PC-3 (cell line): ENCODE measurements around the gene BRD3.

Experiments
- CTCF ChIP-seq: fragments of 300-600 bp; sonication (generic); conservative IDR thresholded peaks from 2 replicates; pipeline ENCODE4 v1.5.1; 2017; ENCODE audit warnings: antibody characterized with exemption, low read depth, mild to moderate bottlenecking, low read length
- EZH2 ChIP-seq: fragments of 300-600 bp; sonication (generic); IDR thresholded peaks from one replicate; pipeline ENCODE4 v1.6.1; 2017; ENCODE audit warnings: antibody characterized with exemption, mild to moderate bottlenecking, low read length; ENCODE audit not compliant: unreplicated experiment

- TF ChIP-seq EZH2 (no peak), CTCF (no peak)
Observed at GRCh38 chr9:133997584-133997983, 70.2 kb downstream of the BRD3 start.
